Stimulated activated memory B cell treated with anti-CD40 and anti-IgM and Interleukin-4, amounts not matched to agents 10 μg/mL and 1 μg/mL and 100 μg/mL, for 72 hours (primary cell): ENCODE data around the gene FOXL2NB.
A peak's percentile ranks its signal among the peaks of the same experiment; 100 is the strongest.

Experiments used
- ATAC-seq: fragments of 150-1000 bp; cut with Tn5 transposase; 2 replicates; pipeline ENCODE4 v1.10.0; 2021
- H3K27ac Mint-ChIP-seq: one replicate; pipeline ENCODE4 v1.8.0; 2022; ENCODE audit warnings: mild to moderate bottlenecking, mixed read lengths
- H3K27me3 Mint-ChIP-seq: one replicate; pipeline ENCODE4 v1.8.0; 2022; ENCODE audit warnings: mixed read lengths
- H3K36me3 Mint-ChIP-seq: one replicate; pipeline ENCODE4 v1.8.0; 2022; ENCODE audit warnings: mixed read lengths
- H3K4me1 Mint-ChIP-seq: one replicate; pipeline ENCODE4 v1.8.0; 2022; ENCODE audit warnings: mixed read lengths
- H3K4me3 Mint-ChIP-seq: one replicate; pipeline ENCODE4 v1.8.0; 2022; ENCODE audit warnings: mild to moderate bottlenecking, moderate library complexity, mixed read lengths
- H3K9me3 Mint-ChIP-seq: one replicate; pipeline ENCODE4 v1.8.0; 2022; ENCODE audit warnings: mixed read lengths

The FOXL2NB gene

GRCh38 chr3:138938877-138939560, 8.0 kb upstream of the FOXL2NB start:
- peaks cover 38% of the 10 kb centered on the region for H3K4me1 Mint-ChIP-seq
- no peak overlapping the region for H3K4me3 Mint-ChIP-seq
- H3K9me3 Mint-ChIP-seq: no peaks in the 10 kb centered on the region

GRCh38 chr3:138939561-138940241, 7.3 kb upstream of the FOXL2NB start:
- Mint-ChIP-seq H3K27ac (no peak overlapping the region), H3K9me3 (no peaks in the 10 kb centered on the region), H3K36me3 (no peaks in the 10 kb centered on the region), H3K27me3 (peaks cover 100% of the 10 kb centered on the region), H3K4me3 (no peak overlapping the region), H3K4me1 (peaks cover 40% of the 10 kb centered on the region)
- ATAC-seq: no peak

More at GRCh38 chr3:138938877-138939560, 8.0 kb upstream of the FOXL2NB start:
- H3K36me3 Mint-ChIP-seq: no peaks in the 10 kb centered on the region
- no peak overlapping the region for H3K27ac Mint-ChIP-seq
- no peak for ATAC-seq
- peaks cover 100% of the 10 kb centered on the region for H3K27me3 Mint-ChIP-seq

GRCh38 chr3:138940446-138940845, 6.6 kb upstream of the FOXL2NB start:
- Mint-ChIP-seq H3K4me1 (peaks cover 46% of the 10 kb centered on the region), H3K27me3 (peaks cover 100% of the 10 kb centered on the region), H3K27ac (no peak overlapping the region), H3K36me3 (no peaks in the 10 kb centered on the region), H3K4me3 (no peak overlapping the region), H3K9me3 (no peaks in the 10 kb centered on the region)
- no peak for ATAC-seq

GRCh38 chr3:138941259-138941885, 5.6 kb upstream of the FOXL2NB start:
- H3K4me1 Mint-ChIP-seq: peaks cover 37% of the 10 kb centered on the region
- H3K27ac Mint-ChIP-seq: no peak overlapping the region
- no peak for ATAC-seq
- H3K9me3 Mint-ChIP-seq: no peaks in the 10 kb centered on the region
- H3K36me3 Mint-ChIP-seq: no peaks in the 10 kb centered on the region
- peaks cover 93% of the 10 kb centered on the region for H3K27me3 Mint-ChIP-seq
- no peak overlapping the region for H3K4me3 Mint-ChIP-seq

- H3K27me3 Mint-ChIP-seq: peaks cover 91% of the 10 kb centered on the region
Measured at GRCh38 chr3:138942271-138942670, 4.7 kb upstream of the FOXL2NB start.

GRCh38 chr3:138942861-138943623, 4.0 kb upstream of the FOXL2NB start:
- Mint-ChIP-seq H3K36me3 (no peaks in the 10 kb centered on the region), H3K4me3 (no peak overlapping the region), H3K9me3 (no peaks in the 10 kb centered on the region), H3K4me1 (peaks cover 20% of the 10 kb centered on the region), H3K27ac (no peak overlapping the region), H3K27me3 (peaks cover 91% of the 10 kb centered on the region)
- no peak for ATAC-seq

More at GRCh38 chr3:138942271-138942670, 4.7 kb upstream of the FOXL2NB start:
- Mint-ChIP-seq H3K4me3 (no peak overlapping the region), H3K4me1 (peaks cover 28% of the 10 kb centered on the region), H3K9me3 (no peaks in the 10 kb centered on the region), H3K36me3 (no peaks in the 10 kb centered on the region), H3K27ac (no peak overlapping the region)
- ATAC-seq: no peak

GRCh38 chr3:138943724-138944653, 3.0 kb upstream of the FOXL2NB start:
- no peak overlapping the region for H3K27ac Mint-ChIP-seq
- no peaks in the 10 kb centered on the region for H3K9me3 Mint-ChIP-seq
- H3K36me3 Mint-ChIP-seq: no peaks in the 10 kb centered on the region
- peaks cover 91% of the 10 kb centered on the region for H3K27me3 Mint-ChIP-seq
- no peak for ATAC-seq
- H3K4me3 Mint-ChIP-seq: peak overlapping the region; percentile 15
- peaks cover 14% of the 10 kb centered on the region for H3K4me1 Mint-ChIP-seq

- ATAC-seq: no peak
- H3K4me1 Mint-ChIP-seq: peaks cover 18% of the 10 kb centered on the region
- H3K4me3 Mint-ChIP-seq: peak overlapping the region; percentile 75
- no peak overlapping the region for H3K27ac Mint-ChIP-seq
- peaks cover 91% of the 10 kb centered on the region for H3K27me3 Mint-ChIP-seq
- no peaks in the 10 kb centered on the region for H3K36me3 Mint-ChIP-seq
- H3K9me3 Mint-ChIP-seq: no peaks in the 10 kb centered on the region
Measured at GRCh38 chr3:138944654-138944928, 2.4 kb upstream of the FOXL2NB start.

- Mint-ChIP-seq H3K27ac (peak overlapping the region; percentile 11), H3K4me3 (peak overlapping the region; percentile 75), H3K27me3 (peaks cover 91% of the 10 kb centered on the region), H3K36me3 (no peaks in the 10 kb centered on the region), H3K9me3 (no peaks in the 10 kb centered on the region), H3K4me1 (peaks cover 20% of the 10 kb centered on the region)
- no peak for ATAC-seq
Measured at GRCh38 chr3:138944929-138945708, 1.9 kb upstream of the FOXL2NB start.

GRCh38 chr3:138945709-138946662, 1.0 kb upstream of the FOXL2NB start:
- Mint-ChIP-seq H3K4me3 (peak overlapping the region; percentile 75), H3K9me3 (no peaks in the 10 kb centered on the region), H3K4me1 (peaks cover 27% of the 10 kb centered on the region), H3K36me3 (no peaks in the 10 kb centered on the region), H3K27me3 (peaks cover 91% of the 10 kb centered on the region), H3K27ac (no peak overlapping the region)
- no peak for ATAC-seq

GRCh38 chr3:138947495-138948121, 591 bp downstream of the FOXL2NB start:
- H3K27ac Mint-ChIP-seq: no peak overlapping the region
- peak overlapping the region; percentile 73 for H3K4me3 Mint-ChIP-seq
- peaks cover 80% of the 10 kb centered on the region for H3K27me3 Mint-ChIP-seq
- H3K9me3 Mint-ChIP-seq: no peaks in the 10 kb centered on the region
- H3K36me3 Mint-ChIP-seq: no peaks in the 10 kb centered on the region
- ATAC-seq: no peak
- peaks cover 27% of the 10 kb centered on the region for H3K4me1 Mint-ChIP-seq

- Mint-ChIP-seq H3K4me1 (peaks cover 27% of the 10 kb centered on the region), H3K4me3 (no peak overlapping the region)
Measured at GRCh38 chr3:138948371-138949001, 1.5 kb downstream of the FOXL2NB start.

More at GRCh38 chr3:138948371-138949001, 1.5 kb downstream of the FOXL2NB start:
- Mint-ChIP-seq H3K36me3 (no peaks in the 10 kb centered on the region), H3K9me3 (no peaks in the 10 kb centered on the region), H3K27me3 (peaks cover 71% of the 10 kb centered on the region), H3K27ac (no peak overlapping the region)
- no peak for ATAC-seq
